Erythroblast (primary cell): Measurements from ENCODE around the gene PACS2.

Source experiments
- GATA1 ChIP-seq: IDR thresholded peaks from 2 replicates; pipeline ENCODE4 v1.6.1; 2011; ENCODE audit warnings: low read depth, mild to moderate bottlenecking, control low read depth, low read length, moderate library complexity
- POLR2A ChIP-seq: IDR thresholded peaks from 2 replicates; pipeline ENCODE4 v1.6.1; 2011; ENCODE audit warnings: mild to moderate bottlenecking, low read length

DNA sequence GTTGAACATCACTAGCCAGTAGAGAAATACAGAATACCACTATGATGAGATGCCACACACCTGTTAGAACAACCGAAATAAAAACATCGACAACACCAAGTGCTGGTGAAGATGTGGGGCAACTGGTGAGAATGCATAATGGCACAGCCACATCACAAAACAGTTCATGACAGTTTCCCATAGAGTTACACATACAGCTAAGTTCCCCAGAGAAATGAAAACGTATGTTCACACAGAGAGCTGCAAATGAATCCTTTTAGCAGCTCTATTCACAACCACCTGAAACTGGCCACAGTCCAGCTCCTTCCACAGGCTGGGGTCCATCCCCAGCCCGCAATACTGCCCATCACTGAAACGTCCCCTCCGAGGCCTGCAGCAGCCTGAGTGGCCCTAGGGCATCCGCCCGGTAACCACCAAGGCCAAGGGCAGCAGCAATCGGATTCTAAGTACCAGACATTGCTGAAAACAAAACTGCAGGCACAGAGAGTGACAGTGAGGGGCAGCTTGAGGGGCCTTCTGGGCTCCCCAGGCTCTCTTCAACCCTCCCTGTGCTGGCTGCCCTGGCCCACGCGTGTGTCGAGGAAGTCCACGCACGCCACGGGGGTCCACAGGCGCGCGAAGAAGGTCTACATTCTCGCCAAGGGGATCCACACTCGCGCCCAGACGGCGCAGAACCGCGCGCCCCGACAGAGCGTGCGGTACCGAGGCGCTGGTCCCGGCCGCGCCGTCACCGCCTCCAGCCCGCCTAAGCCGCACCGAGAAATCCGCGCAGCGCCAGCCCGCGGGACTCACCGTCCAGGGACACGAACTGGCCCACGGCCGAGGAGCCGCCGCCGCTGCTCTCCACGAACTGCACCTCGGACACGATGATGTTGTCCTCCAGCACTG lies 14.7 kb upstream of the PACS2 start:
- no peak for TF ChIP-seq POLR2A
- TF ChIP-seq GATA1, result no peak
